Fibroblast of peridontal ligament (primary cell): ENCODE measurements around the gene GLI3.
A peak's percentile ranks its signal among the peaks of the same experiment; 100 is the strongest.

Source experiments
- DNase-seq: peaks from one replicate; pipeline ENCODE4 v3.0.0-alpha.2; 2010; ENCODE audit errors: extremely low read depth

Gene GLI3

DNA sequence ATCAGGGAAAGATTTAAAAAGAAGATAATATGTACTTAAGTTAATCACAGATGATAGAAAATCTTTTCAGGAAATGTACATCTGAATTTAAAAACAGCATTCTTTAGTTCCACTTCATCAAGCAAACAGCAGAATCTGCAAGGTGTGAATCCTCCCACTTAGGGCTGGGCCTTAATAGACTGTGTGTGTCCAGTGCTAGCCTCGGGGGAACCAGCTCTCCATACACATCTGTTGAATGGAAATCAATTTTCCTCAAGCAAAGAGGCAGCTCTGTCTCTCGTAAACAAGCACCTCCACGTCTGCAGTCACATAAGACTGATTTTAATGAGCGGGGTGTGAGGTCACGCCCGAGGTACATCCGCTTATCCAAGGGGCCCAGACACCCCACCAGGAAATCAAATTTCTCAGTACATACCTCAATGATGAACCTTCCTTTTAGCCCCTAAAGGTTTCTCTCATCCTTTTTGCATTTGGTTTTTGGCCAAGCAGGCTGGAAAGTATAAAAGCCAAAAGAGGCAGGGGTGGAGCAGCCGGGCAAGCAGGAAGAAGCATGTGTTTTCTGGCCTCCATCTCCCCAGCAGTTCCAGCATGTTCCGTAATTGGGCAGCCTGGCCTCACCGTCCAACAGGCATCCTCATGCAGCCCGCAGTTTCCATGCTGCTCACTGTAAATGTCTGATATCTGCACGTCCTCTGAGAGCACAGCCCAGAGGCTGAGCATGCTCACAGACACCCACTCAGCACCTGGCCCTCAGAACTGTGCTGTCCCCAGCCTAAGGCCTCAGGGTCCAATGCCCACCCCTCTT is 131.3 kb downstream of the GLI3 start:
- no peak for DNase-seq

GRCh38 chr7:42104694-42105093 is 132.3 kb downstream of the GLI3 start:
- DNase-seq: no peak

DNA sequence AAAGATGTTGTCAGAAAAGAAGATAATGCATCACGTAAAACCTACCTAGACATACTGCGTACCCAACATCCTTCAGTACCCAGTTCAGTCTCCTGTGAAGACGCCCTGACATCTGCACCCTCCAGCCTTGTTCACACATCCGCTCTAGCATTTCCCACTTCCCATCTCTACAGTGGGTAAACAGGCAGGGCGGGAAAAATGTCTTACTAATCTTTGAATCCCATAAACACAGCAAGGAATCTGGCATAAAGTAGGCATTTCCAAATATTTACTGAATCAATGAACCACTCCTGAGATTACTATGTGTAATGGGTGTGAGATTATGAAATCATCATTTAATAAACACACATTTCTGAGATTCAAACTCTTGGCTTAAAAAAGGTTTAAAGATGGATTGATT is 132.8 kb downstream of the GLI3 start:
- DNase-seq: no peak

DNA sequence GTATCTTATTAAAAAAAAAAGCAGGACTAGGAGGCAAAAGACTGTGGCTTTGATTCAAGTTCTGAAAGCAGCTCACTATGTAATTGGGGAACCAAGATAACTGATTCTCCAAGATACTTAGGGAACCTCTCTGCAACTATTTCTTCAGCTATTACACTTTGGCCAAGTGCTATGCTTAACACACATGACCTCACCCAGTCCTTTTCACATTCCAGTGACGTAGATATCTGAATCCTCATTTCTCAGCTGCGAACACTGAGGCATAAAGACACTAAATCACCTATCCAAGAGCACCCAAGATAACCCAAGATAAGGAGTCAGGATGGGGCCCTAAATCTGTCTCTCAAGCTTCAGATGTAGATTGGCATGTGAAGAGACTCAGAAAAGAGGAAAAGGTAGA is 133.6 kb downstream of the GLI3 start:
- DNase-seq: no peak

- DNase-seq: no peak
Measured at GRCh38 chr7:42103020-42103419, 134.0 kb downstream of the GLI3 start.

GRCh38 chr7:42102301-42102700 is 134.7 kb downstream of the GLI3 start:
- DNase-seq: no peak

GRCh38 chr7:42100156-42100508 is 136.9 kb downstream of the GLI3 start:
- peak; percentile 54 for DNase-seq

DNA sequence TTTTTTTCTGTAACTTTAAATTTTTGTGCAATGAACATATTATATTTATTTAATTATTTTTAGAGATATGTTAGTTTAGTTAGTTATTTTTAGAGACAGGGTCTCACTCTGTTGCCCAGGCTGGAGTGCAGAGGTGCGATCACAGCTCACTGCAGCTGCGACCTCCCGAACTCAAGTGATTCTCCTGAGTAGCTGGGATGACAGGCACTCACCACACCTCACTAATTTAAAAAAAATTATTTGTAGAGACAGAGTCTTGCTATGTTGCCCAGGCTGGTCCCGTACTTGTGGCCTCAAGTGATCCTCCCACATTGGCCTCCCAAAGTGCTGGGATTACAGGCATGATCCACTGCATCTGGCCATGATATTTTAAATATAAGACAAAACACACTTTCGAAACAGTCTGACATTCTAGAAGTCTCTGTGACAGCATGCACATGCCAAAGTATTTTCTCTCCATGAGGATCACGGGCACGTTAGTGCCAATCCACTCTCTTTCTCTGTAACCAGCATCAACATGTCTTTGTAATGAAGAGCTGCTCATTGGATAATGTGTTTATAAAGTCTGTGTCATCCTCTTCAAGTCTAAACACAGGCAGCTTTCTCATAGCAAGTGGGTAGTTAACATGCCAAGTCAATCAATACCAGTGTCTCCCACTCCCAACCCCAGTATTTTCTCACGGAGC is 137.4 kb downstream of the GLI3 start:
- peak; percentile 61 for DNase-seq

DNA sequence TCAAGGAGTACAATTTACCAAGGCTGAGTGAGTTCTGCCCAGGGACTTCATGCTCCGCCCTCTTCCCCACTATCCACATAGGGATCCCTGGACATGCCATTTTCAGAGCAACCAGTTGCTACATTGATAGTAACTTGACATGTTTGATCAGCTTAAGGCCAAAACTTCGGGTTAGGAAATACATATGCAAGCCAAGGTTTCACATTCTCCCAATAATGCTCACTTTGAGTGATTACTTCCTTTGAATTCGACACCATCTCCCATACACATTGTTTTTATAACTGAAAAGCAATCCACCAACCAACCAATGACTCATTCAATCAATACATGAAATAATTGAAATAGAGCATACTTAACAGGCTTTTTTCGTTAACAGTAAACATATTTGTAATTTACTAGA is 137.9 kb downstream of the GLI3 start:
- peak; percentile 43 for DNase-seq

DNA sequence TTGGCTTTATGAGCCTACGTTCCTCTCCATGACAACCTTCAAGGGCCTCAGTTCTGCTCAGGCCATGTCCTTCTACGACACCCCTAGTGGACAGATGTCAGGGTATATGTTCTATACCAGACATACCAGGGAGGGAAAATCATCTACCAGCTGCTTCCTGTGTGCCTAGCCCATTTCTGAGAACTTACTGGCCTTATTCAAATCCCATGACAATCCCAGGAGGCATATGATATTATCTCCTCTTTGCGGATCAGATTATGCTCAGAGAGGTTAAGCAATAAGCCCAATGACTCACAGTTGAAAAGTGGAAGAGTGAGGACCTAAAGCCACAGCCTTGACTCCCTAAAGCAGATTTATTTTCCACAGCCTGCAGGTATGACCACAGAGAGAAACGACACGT is 139.3 kb downstream of the GLI3 start:
- DNase-seq: peak; percentile 86

- DNase-seq: no peak
Measured at GRCh38 chr7:42096681-42097561, 140.1 kb downstream of the GLI3 start.

- DNase-seq: no peak
Measured at GRCh38 chr7:42096268-42096667, 140.7 kb downstream of the GLI3 start.

DNA sequence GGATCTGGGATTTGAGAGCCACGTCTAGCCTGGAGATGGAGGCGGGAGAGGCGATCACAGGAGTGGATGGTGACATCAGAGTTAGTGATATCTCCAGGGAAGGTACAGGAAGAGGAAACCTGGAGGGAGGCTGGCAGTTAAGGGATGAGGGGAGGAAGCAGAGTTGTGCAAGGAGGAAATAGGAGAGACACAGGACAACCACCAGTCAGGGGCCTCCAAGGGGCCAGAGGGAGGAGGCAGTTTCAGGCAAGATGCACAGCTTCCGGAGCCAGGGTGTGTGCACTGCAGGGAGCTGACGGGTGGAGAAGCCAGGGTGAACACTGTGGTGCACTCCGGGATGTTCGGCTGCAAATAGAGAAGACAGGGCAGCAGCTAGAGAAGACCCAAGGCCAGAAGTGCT is 141.2 kb downstream of the GLI3 start:
- DNase-seq: no peak

DNA sequence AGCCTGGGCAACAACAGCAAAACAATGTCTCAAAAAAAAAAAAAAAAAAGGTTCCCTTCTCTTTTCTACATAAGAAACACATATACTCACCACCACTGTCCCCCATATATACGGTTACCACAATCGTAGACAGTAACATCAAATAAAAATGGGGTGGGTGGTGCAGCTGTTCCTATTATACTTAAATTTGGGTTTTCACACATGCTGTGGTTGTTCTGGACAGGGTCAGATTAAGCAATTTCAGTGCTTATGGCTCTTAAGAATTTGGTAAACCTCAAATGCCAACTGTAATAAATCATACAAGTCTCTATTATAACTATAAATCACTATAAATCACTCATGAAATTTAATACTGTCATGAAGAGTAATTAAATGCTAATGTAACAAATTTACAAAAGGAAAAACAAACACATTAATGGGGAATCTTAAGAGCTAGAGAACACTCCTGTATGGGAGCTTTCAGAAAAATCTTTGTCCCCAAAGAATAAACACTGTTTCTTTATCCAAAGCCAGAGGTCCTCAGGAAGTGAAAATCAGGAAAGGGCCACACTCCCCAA is 143.6 kb downstream of the GLI3 start:
- peak; percentile 42 for DNase-seq

DNA sequence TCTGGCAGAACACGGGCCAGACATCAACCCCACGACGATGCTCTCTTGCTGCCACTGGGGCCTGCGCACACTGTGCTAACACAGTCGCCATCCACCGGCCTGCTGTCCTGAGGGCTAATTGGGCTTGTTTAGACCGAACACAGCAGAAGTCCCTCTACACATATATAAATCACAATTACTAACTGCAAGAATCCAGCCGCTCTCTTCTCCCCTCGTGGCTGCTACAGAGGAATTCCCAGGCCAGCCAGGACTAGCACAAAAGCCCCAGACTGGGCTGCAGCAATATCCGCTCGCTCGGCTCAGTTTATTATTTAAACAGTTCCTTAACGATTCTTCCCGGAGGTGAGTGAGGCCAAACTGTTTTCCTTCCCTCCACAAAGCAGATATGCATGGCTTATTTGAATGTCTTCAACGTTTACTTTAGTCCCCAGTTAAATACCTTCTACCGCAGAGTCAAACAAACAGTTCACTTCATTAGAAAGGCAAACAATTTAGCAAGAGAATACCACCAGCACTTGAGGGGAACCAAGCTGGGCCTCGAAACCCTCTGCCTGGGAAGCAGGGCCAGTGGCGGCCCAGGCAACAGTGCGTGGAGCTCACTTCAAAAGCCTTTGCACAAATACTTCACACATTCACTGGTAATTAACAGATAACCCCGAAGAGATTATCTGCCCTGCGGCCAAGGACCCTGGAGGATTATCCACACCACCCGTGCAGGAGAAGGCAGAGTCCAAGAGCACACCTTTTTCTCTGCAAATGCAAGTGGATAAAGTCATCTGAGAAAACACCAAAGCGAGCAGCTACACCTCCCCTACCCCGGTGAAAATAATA is 145.3 kb downstream of the GLI3 start:
- peak; percentile 35 for DNase-seq

GRCh38 chr7:42090806-42091205 is 146.2 kb downstream of the GLI3 start:
- no peak for DNase-seq

GRCh38 chr7:42090056-42090455 is 147.0 kb downstream of the GLI3 start:
- no peak for DNase-seq

DNA sequence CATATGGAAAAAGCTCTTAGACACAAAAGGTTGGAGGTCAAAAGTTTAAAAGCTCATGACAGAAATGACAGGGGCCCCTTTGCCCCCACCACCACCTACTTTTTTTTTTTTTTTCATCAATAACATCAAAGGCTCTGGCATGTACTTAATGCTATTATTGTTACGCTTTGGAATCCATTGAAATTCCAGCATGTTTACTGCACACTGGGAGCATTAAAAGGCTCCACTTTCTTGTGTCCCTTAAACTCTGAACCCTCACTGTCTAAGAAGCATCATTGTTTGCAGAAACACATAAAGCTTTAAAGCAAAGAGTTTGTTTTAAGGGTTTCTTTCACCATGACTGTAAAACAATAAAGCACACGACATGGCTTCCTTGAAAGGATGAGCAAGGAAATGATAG is 149.4 kb downstream of the GLI3 start:
- no peak for DNase-seq

- DNase-seq: no peak
Measured at GRCh38 chr7:42085531-42085930, 151.5 kb downstream of the GLI3 start.

GRCh38 chr7:42084263-42084662 is 152.7 kb downstream of the GLI3 start:
- DNase-seq: no peak

DNA sequence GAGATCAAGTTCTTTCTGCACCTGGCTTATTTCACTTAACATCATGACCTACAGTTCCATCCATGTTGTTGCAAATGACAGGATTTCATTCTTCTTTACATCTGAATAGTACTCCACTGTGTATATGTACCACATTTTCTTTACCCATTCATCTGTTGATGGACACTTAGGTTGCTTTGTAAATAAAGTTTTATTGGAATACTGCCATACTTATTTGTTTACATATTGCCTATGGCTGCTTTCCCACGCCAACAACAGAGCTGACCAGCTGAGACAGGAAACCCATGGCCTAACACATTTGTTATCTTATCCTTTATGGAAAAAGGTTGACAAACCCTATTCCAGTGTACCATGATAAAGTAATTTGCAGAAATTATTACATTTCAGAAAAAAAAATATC is 153.7 kb downstream of the GLI3 start:
- no peak for DNase-seq
